Thyroid gland (tissue), 4 donors: ENCODE data around the gene AHSG. TPM values are rescaled to one million over a fixed set of nuclear protein-coding genes. Genes with fewer than 3 reads are reported as not detected.

Experiments
- DNase-seq, 2 donors: peaks; one replicate each; pipeline ENCODE4 v3.0.0-alpha.2; 2019
- H3K27ac ChIP-seq, 3 donors: fragments of 200-600 bp; sonication (generic); 1 replicate in 2 of 3; 2 replicates in 1 of 3; pipeline ENCODE4 v1.5.1; 2016 to 2019; ENCODE audit warnings: mild to moderate bottlenecking in 1 of 3, moderate library complexity in 1 of 3
- H3K27me3 ChIP-seq: fragments of 200-600 bp; sonication (generic); one replicate; pipeline ENCODE4 v1.5.1; 2019
- H3K36me3 ChIP-seq, 2 donors: fragments of 200-600 bp; sonication (generic); one replicate each; pipeline ENCODE4 v1.5.1; 2016 to 2019
- H3K4me1 ChIP-seq, 2 donors: fragments of 200-600 bp; sonication (generic); one replicate each; pipeline ENCODE4 v1.5.1; 2017 to 2019
- H3K4me3 ChIP-seq, 3 donors: fragments of 200-600 bp; sonication (generic); replicated peaks in 1 of 3; 1 replicate in 2 of 3; 2 replicates in 1 of 3; pipeline ENCODE4 v1.5.1; 2016; ENCODE audit warnings: mild to moderate bottlenecking in 1 of 3
- H3K9me3 ChIP-seq: fragments of 200-600 bp; sonication (generic); one replicate; pipeline ENCODE4 v1.5.1; 2017
- POLR2A ChIP-seq, 2 donors: fragments of 450-650 bp; IDR thresholded peaks; one replicate each; pipeline ENCODE4 v1.6.1; 2017; ENCODE audit warnings: antibody characterized with exemption in 2 of 2, mild to moderate bottlenecking in 2 of 2, moderate library complexity in 1 of 2
- WGBS, 2 donors: methylation state at CpG; one replicate each; pipeline ENCODE4 v1.1.5; 2017; 5-methylcytosine and 5-hydroxymethylcytosine counted together
- intact Hi-C: fragments of 100-400 bp; cut with DNase I; formaldehyde crosslinking; loops from one replicate; pipeline ENCODE4 v1.15.1; 2023
- total RNA-seq, 4 donors: library from RNA; depleted of rRNA; stranded (reverse); fragments of >200 nt; gene quantifications; one replicate each; pipeline ENCODE4 v1.2.3, GENCODE V29; 2016
- TF ChIP-seq, protein P1 (sequence below), 6 experiments: fragments of 200-600 bp in 3 of 6; fragments of 450-650 bp in 3 of 6; sonication (generic) in 3 of 6; IDR thresholded peaks; one replicate each; pipeline ENCODE4 v1.5.1; 2016 to 2019; ENCODE audit warnings: antibody characterized with exemption in 6 of 6, mild to moderate bottlenecking in 2 of 6, inconsistent platforms in 1 of 6, moderate library complexity in 1 of 6

AHSG gene
- total RNA-seq, 4 donors from 2014 or later: not detected

DNA sequence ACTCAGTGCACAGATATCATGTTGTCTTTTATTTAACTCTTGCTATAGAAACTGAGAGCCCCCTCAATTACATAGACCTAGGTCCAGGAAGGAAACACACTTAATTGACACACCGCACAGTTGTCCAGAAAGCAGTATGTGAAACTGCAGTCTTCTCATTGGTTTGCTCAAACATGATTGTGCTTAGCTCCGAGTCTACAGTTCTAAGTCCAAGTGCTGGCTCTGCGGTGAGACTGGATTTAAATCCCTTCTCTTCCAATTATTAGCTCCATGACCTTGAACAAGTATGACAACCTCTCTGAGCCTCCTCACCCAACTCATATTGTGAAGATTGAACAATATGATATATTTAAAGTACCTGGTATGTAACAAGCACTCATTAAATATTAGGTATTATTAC lies 19.0 kb upstream of the AHSG start:
- no peak for DNase-seq
- Histone ChIP-seq H3K9me3 (no peaks in the 10 kb centered on the region), H3K36me3 (no peaks in the 10 kb centered on the region), H3K27ac (no peak overlapping the region), H3K27me3 (no peaks in the 10 kb centered on the region), H3K4me1 (peaks cover 0 to 3% of the 10 kb centered on the region in 2 donors), H3K4me3 (no peak overlapping the region)
- no peak for TF ChIP-seq POLR2A (IDR thresholded peaks at IDR 0.05)
- TF ChIP-seq, protein P1, sequence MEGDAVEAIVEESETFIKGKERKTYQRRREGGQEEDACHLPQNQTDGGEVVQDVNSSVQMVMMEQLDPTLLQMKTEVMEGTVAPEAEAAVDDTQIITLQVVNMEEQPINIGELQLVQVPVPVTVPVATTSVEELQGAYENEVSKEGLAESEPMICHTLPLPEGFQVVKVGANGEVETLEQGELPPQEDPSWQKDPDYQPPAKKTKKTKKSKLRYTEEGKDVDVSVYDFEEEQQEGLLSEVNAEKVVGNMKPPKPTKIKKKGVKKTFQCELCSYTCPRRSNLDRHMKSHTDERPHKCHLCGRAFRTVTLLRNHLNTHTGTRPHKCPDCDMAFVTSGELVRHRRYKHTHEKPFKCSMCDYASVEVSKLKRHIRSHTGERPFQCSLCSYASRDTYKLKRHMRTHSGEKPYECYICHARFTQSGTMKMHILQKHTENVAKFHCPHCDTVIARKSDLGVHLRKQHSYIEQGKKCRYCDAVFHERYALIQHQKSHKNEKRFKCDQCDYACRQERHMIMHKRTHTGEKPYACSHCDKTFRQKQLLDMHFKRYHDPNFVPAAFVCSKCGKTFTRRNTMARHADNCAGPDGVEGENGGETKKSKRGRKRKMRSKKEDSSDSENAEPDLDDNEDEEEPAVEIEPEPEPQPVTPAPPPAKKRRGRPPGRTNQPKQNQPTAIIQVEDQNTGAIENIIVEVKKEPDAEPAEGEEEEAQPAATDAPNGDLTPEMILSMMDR (IDR thresholded peaks at IDR 0.05): no peak
- 86 to 93% methylated on average over 3 of the region's 3 CpGs for WGBS, 2 donors
- intact Hi-C loops: no loop called here

DNA sequence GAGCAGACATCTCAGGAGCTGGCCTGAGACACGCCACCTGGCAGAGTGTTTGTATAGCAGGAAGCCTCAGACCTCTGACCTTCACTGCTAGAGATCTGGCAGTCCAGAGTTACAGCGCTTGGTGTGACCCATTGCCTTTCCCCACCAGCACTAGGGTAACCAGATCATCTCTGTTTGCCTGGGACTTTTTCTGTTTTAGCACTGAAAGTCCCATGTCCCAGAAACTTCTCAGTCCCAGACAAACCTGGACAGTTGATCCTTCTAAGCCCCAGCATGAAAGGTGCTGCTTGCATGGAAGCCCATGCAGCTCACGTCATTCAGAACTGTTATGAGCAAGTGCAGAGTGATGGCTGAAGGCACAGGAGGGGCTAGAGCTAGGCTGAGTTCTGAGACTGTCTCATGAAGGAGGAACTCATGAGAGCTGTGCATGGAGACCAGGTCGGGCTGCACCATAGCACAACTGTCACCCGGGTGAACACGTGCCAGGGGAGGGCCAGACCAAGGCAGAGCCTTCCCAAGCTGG lies 18.2 kb upstream of the AHSG start:
- Histone ChIP-seq H3K9me3 (no peaks in the 10 kb centered on the region), H3K36me3 (no peaks in the 10 kb centered on the region), H3K27me3 (no peaks in the 10 kb centered on the region), H3K27ac (no peak overlapping the region), H3K4me3 (no peak overlapping the region), H3K4me1 (peaks cover 0 to 3% of the 10 kb centered on the region in 2 donors)
- no peak for DNase-seq
- TF ChIP-seq, protein P1 (IDR thresholded peaks at IDR 0.05): no peak
- TF ChIP-seq POLR2A (IDR thresholded peaks at IDR 0.05): no peak
- WGBS, 2 donors: 72 to 77% methylated on average over 3 to 6 of the region's 6 CpGs
- intact Hi-C loops: no loop called here

DNA sequence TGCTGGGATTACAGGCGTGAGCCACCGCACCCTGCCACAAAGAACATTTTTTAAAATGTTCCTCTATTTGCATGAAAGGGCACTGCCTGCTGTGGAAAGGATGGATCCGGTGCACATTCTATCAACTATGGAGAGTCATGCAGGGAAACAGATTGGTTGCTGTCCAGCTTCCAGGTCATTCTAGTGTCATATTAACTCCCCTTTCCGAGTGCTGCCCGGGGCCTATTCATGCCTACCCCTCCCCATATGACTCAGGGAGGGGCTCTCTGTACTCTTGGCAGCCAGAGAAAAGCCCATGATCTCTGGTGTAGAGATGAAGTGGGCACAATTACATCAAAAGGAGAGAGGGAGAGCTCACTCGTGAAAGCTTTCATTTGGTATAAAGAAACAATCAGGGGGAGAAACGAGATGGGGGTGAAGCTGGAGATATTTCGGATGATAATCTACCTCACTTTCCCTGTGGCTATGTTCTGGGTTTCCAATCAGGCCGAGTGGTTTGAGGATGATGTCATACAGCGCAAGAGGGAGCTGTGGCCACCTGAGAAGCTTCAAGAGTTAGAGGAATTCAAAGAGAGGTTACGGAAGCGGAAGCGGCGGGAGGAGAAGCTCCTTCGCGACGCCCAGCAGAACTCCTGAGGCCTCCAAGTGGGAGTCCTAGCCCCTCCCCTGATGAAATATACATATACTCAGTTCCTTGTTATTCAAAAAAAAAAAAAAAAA lies 16.1 kb upstream of the AHSG start:
- intact Hi-C loops: no loop called here
- H3K4me3 ChIP-seq: no peak overlapping the region
- H3K9me3 ChIP-seq: no peaks in the 10 kb centered on the region
- DNase-seq: peak; percentile 70
- no peaks in the 10 kb centered on the region for H3K36me3 ChIP-seq
- H3K27ac ChIP-seq: no peak overlapping the region
- TF ChIP-seq POLR2A (IDR thresholded peaks at IDR 0.05): no peak
- TF ChIP-seq, protein P1 (IDR thresholded peaks at IDR 0.05): no peak
- WGBS, 2 donors: 28 to 41% methylated on average over 17 of the region's 17 CpGs
- no peaks in the 10 kb centered on the region for H3K27me3 ChIP-seq
- H3K4me1 ChIP-seq: peaks cover 0 to 3% of the 10 kb centered on the region in 2 donors

DNA sequence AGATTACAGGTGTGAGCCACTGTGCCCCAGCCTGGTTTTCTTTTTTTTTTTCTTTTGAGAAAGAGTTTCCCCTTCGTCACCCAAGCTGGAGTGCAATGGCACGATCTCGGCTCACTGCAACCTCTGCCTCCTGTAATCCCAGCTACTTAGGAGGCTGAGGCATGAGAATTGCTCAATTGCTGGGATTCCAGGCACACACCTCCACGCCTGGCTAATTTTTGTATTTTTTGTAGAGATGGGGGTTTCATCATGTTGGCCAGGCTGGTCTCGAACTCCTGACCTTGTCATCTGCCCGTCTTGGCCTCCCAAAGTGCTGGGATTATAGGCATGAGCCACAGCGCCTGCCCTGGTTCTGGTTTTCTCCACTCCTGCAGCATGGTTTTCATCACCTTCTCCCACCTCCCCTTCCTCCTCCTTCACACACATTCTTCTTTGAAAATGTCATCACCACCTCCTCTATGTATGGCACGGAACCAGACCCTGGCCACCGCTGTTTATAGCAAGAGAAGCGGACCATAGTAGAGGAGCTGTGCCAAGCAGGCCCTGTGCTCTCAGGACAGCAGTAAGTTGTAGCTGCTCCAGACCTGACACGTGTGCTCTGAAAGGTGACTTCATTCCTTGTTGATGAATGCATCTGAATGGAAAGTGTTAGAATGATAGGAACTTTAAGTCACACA lies 14.6 kb upstream of the AHSG start:
- no peak for TF ChIP-seq POLR2A (IDR thresholded peaks at IDR 0.05)
- TF ChIP-seq, protein P1 (IDR thresholded peaks at IDR 0.05): no peak
- H3K9me3 ChIP-seq: no peaks in the 10 kb centered on the region
- WGBS, 2 donors: 63 to 65% methylated on average over 11 of the region's 11 CpGs
- H3K4me1 ChIP-seq: peaks cover 0 to 3% of the 10 kb centered on the region in 2 donors
- H3K4me3 ChIP-seq: no peak overlapping the region
- intact Hi-C loops: no loop called here
- no peak overlapping the region for H3K27ac ChIP-seq
- no peaks in the 10 kb centered on the region for H3K27me3 ChIP-seq
- DNase-seq: peak; percentile 26 to 65
- no peaks in the 10 kb centered on the region for H3K36me3 ChIP-seq

DNA sequence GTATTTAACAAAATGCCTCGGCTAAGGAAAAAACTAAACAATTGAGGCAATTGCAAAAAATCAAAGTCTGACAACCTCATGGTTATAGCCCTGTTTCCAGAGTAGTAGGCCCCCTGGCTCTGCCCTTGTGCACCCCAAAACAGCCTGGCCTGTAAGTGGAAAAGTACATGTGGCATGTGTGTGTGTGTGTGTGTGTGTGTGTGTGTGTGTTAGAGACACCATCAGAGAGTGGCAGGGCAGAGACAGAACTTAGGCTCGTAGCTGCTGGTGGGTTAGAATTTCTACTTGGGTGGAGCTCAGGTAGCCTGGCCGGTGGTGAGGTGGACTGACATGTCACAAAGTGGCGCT lies 14.1 kb upstream of the AHSG start:
- H3K4me1 ChIP-seq: peaks cover 0 to 3% of the 10 kb centered on the region in 2 donors
- H3K36me3 ChIP-seq: no peaks in the 10 kb centered on the region
- no peak overlapping the region for H3K4me3 ChIP-seq
- intact Hi-C loops: no loop called here
- H3K27ac ChIP-seq: no peak overlapping the region
- no peaks in the 10 kb centered on the region for H3K27me3 ChIP-seq
- no peak for DNase-seq
- WGBS, 2 donors: 85 to 89% methylated on average over 4 of the region's 4 CpGs
- no peak for TF ChIP-seq POLR2A (IDR thresholded peaks at IDR 0.05)
- TF ChIP-seq, protein P1 (IDR thresholded peaks at IDR 0.05): no peak
- H3K9me3 ChIP-seq: no peaks in the 10 kb centered on the region
